Right renal pelvis (tissue), 4 donors: Measurements from ENCODE around the gene TTYH3. TPM values are rescaled to one million over a fixed set of nuclear protein-coding genes. Genes with fewer than 3 reads are reported as not detected.

Experiments
- DNase-seq, 4 donors: peaks; one replicate each; pipeline ENCODE4 v3.0.0-alpha.2; 2013; ENCODE audit warnings: low read depth in 4 of 4, low spot score in 3 of 4, missing footprints in 1 of 4
- polyA plus RNA-seq, 4 donors: library from polyadenylated mRNA; unstranded; fragments of 120-200 nt; gene quantifications; one replicate each; pipeline ENCODE4 v1.2.1, GENCODE V29; 2013; ENCODE audit not compliant: insufficient read length in 4 of 4

TTYH3 gene
- polyA plus RNA-seq, 4 donors = 91.4 to 137 (median 93.9) TPM

GRCh38 chr7:2614631-2615330 is 17.0 kb upstream of the TTYH3 start:
- DNase-seq = no peak

DNA sequence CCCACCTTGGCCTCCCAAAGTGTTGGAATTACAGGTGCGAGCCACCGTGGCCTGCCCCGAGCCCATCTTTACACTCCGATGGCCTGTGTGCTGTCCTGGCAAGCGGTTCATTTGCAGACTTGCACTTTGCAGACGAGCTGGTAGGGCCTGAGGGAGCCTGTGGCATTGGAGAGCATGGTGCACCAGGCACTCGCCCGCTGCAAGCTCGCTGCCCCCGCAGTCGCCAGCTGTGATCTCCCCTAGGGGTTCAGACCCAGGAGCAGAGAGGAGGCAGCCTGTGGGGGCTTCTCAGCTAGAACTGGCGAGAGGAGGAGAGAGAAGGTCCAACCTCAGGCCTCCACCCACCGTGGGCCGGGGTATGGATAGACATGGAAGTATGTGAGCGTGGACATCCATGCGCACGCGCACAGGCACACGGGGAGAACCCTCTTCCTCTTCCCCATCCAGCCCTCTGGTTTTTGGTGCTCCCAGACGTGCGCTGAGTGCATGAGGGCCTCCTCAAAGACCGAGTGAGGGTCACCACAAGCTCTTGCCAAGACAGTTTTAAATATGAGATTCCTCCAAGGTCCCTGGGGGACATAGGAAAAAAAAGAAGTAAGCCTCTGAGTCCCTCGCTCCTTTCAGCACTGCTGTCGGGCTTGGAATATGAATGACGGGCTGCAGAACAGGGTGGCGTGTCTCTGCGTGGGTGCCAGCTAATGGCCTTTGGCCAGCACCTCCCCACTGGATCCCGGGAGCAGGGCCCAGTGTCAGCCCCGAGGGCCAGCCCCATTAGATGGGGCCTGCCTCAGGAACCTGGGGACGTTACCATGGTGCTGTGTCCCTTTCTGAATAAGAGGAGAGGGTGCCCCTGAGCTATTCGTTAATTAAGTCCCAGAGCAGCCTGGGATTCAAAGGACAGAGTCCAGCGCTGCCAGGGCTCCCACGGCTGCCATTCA is 15.1 kb upstream of the TTYH3 start:
- DNase-seq = no peak

DNA sequence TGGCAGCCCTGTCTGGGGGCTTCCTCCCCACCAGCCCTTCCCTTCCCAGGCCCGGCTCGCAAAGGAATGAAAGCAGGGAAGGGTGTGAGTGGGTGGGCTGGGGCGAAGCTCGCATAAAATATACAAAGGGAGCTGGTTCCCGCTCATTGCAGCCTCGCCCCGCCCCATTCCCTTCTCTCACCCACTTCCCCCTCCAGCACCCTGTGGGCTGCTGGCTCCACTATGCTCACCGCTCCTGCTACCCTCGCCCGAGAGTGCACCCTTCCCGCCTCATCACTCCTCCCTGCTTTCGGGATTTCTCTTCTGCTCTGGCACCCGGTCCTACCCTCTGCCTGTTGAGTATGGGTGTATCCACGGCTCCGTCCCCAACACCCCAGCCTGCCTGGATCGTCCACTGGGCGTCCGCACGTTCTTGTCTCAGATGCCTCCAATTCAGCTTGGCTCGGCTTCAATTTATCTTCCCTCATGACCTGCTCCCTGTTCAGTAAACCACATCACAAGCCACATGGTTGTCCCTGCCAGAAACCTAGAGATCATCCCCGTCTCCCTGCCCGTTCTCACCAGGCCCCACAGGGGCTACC is 14.4 kb upstream of the TTYH3 start:
- no peak for DNase-seq

DNA sequence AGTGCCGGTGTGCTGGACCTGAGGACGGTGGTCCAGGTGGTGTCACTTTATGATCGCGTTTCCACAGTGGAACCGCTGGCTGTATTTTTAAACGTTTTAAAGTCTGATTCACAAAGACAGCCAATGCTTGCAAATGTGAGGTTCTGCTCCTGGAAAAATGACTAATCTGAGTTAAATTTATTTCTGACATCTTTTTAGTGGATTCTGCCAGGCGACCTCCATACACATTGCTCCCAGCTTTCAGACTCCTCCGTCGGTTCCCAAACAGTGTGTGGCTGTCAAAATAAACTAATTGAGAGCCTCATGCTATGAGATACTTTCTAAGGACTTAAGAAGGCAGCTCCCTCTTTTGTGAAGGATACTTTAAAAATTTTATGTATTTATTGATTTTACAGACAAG is 12.7 kb upstream of the TTYH3 start:
- DNase-seq = no peak

- peak in 1 of 4 donors; percentile 59 for DNase-seq
Measured at GRCh38 chr7:2621061-2621828, 10.5 kb upstream of the TTYH3 start.

DNA sequence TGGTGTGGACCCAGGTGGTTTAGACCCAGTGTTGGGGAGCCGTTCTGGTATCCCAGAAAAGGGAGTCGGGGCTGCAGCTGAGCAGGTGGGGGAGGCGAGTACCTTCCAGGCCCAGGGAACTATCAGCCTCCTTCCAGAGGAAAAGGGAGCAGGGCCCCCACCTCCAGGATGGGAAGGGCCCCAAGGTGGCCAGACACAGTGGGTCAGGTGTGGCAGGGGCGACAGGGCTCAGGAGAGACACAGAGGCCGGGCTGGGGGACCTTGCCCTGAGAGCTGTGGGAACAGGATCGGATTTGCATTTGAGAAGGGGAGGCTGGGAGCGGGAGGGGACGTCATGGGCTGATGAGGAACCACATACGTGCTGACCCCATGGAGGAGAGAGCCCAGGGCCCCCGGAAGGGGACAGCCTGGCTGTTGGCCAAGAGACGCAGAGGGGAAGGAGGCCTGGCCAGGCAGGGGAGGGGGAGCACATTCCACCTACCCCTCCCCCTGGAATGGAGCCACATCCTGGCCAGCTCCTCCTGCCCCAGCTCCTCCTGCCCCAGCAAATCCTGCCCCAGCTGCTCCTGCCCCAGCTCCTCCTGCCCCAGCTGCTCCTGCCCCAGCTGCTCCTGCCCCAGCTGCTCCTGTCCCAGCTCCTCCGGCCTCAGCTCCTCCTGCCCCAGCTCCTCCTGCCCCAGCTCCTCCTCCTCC is 9.7 kb upstream of the TTYH3 start:
- peak; percentile 92 to 96 (median 95) for DNase-seq

- DNase-seq = no peak
Measured at GRCh38 chr7:2622869-2623697, 8.7 kb upstream of the TTYH3 start.

- DNase-seq = no peak
Measured at GRCh38 chr7:2623698-2624014, 8.1 kb upstream of the TTYH3 start.

DNA sequence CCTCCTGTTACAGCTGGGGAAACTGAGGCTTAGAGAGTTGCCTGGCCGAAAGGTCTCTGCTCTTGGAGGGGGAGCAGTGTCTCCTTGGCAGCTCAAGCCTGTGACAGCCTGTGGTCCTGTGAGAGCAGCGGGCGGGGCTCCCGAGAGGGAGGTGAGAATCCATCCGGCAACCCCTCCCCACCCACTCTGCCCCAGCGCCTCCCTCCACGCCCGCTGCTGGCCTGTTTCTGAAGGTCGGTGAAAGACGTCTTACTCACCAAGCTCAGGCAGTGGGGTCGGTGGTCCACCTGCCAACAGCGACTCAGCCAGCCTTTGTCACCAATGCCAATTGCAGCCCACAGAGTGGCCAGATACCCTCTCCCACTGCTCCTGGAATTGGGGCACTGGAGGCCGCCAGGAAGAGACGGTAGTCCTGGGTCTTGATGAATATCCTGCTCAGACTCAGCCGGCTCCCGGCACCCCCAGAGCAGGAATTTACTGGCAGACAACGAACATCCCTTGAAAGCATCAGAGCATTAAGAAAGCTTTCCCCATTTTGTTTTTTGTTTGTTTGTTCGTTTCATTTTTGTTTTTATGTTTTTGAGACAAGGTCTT is 7.4 kb upstream of the TTYH3 start:
- no peak for DNase-seq

- DNase-seq = no peak
Measured at GRCh38 chr7:2626498-2627117, 5.2 kb upstream of the TTYH3 start.

DNA sequence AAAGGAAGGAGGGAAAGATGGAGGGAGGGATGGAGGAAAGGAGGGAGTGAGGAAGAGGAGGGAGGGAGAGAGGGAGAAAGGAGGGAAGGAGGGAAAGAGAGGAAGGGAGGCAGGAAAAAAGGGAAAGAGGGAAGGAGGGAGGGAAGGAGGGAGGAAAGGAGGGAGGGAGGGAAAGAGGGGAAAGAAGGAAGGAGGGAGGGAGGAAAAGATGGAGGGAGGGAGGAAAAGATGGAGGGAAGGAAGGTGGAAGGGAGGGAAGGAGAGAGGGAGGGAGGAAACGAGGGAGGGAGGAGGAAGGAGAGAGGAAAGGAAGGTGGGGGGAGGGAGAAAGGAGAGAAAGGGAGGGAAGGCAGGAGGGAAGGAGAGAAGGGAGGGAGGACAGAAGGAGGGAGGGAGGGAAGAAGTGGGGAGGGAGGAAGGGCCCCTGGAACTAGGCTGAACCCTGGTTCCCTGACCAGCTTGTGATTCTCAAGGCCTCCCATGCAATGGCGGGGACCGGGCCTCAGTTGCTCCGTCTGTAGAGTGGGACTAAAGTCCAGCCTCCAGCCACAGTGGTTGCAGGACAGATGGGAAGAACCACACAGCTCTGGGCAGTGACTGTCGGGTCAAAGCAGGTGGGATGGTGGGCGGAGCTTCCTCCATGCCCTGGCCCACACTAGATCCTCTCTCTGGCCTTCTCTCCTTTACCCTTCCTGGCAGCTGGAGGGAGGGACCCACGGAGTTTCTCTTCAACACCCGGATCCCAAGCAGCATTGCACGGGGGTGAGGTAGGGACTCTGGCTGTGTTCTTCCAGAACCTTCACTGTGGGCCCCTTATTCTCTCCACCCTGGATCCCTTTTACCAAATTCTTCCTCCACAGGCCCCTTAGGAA is 4.3 kb upstream of the TTYH3 start:
- DNase-seq = no peak

- DNase-seq = no peak
Measured at GRCh38 chr7:2628130-2628482, 3.7 kb upstream of the TTYH3 start.

DNA sequence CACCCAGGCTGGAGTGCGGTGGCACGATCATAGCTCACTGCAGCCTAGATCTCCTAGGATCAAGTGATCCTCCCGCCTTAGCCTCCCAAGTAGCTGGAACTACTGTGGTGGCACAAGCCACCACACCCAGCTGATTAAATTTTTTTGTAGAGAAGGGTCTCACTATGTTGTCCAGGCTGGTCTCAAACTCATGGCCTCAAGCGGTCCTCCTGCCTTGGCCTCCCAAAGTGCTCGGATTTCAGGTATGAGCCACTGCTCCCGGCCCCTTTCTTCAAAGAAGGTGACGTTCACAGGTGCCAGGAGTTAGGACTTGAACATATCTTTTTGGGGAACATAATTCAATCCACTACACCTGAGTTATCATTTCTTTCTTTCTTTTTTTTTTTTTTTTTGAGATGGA is 2.9 kb upstream of the TTYH3 start:
- DNase-seq = no peak

GRCh38 chr7:2629746-2630681 is 1.8 kb upstream of the TTYH3 start:
- DNase-seq = no peak

DNA sequence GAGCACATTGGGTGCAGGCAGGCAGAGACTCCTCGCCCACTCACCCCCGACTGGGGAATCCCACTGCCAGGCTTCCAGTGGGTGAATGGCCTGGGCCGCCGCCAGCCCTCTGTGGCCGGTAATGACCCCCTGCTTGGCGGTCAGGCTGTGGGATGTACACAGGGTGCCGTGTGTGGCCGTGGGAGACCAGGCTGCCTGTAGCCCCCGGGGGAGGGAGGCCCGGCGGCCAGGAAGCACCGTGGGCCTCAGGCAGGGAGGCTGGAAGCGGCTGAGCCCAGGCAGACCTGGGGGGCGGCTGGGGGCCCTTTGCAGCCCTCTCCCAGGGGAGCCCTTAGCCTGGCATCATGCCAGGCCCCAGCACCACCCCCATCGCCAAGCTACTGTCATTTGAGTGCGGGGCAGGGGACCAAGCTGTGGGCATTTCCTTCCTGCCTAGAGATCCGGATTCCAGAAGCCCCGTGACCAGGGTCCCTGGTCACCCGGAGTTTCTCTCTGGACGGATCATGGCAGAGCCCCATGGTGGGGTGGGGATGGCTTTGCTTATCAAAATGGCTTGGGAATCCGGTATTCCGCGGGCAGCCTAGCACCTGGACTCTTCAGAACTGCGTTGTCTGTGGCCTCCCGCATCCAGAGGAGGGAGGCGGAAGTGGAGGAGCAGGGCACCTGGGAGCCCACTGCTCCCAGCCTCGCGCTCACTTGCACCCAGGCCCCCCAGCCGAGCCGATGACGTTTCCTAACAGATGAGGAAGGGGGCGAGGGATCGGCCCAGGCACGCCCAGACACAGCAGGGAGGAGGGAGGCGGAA is 1.1 kb downstream of the TTYH3 start:
- no peak for DNase-seq
